ENCODE measurements around the gene CNTFR.
"Not testable (repeated sequence)": the region's sequence is repeated elsewhere in the genome, so short reads cannot be mapped to it uniquely, and the experiment has no call there.

Gene CNTFR

DNA sequence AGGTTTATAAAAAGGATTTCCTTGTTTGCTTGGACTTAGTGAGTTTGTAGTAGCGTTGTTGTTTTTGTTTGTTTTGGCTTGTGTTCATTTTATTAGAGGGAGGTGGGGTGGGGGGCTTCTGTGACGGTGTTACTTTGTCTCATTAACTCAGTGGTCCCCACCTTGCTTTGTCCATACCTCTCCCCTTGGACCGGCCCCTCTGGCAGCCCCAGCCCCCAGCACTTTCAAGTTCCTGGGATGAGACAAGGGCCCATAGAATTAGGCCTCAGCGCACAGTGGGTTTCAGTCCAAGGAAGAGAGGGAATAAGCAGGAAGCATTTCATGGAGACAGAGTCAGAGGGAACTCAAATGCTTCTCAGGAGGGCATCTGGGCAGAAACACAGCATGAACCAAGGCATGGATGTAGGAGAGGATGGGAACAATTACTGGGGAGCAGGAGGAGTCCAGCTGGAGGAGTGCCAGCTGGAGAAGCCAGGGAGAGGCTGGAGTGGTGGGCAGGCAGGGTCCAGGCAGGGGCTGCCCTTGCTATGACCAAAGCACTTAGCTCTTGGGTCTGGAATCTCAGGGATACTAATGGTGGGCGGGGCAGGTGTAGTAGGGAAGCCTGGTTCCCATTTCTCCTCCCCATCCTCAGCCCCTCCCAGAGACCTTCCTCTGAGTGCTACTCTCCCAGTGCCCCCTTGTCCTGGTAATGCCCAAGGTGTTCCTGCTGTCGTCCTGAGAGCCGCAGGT, 43.3 kb downstream of the CNTFR start:
- POLR2A ChIA-PET = no interaction called here

DNA sequence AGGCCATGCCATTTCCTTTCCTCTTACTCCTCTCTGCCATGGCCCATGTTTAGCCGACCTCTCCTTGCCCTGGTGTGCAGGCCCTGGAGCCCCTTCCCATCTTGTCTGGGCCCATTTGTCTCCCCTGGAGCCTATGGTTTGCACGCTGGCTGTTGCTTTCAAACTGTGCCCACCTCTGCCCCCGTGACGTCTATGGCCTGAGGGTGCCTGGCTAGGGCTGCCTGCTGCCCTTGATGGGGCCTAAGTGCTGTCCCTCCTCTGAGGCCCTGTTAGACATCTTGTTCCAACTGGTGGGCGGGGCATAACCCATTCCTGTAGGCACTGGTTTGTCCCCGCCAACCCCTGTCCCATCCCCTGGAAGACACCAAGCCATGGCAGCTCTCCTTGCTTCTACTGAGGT, 44.0 kb downstream of the CNTFR start:
- TF ChIP-seq, protein P1, sequence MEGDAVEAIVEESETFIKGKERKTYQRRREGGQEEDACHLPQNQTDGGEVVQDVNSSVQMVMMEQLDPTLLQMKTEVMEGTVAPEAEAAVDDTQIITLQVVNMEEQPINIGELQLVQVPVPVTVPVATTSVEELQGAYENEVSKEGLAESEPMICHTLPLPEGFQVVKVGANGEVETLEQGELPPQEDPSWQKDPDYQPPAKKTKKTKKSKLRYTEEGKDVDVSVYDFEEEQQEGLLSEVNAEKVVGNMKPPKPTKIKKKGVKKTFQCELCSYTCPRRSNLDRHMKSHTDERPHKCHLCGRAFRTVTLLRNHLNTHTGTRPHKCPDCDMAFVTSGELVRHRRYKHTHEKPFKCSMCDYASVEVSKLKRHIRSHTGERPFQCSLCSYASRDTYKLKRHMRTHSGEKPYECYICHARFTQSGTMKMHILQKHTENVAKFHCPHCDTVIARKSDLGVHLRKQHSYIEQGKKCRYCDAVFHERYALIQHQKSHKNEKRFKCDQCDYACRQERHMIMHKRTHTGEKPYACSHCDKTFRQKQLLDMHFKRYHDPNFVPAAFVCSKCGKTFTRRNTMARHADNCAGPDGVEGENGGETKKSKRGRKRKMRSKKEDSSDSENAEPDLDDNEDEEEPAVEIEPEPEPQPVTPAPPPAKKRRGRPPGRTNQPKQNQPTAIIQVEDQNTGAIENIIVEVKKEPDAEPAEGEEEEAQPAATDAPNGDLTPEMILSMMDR (IDR thresholded peaks at IDR 0.05; ENCODE audit: insufficient read depth, low read length, missing control alignments) = no peak
- CTCF ChIA-PET = interaction anchor here (1.4 to 5.7 kb wide), 3 partner anchors 47 to 213 kb away, joined by 5 to 65 read pairs (median 6); no protein-coding TSS in a partner anchor
- no peak overlapping the region for H3K4me3 ChIP-seq (ENCODE audit: low read depth, low read length)
- no peak for DNase-seq (ENCODE audit: low read depth, low spot score)
- POLR2A ChIA-PET = no interaction called here

More for the DNA sequence above, 43.3 kb downstream of the CNTFR start:
- TF ChIP-seq, protein P1 (IDR thresholded peaks at IDR 0.05; ENCODE audit: insufficient read depth, low read length, missing control alignments) = no peak
- CTCF ChIA-PET = interaction anchor here (0.6 to 10.6 kb wide), 18 partner anchors 11 to 214 kb away, joined by 3 to 255 read pairs (median 4); no protein-coding TSS in a partner anchor
- no peak for DNase-seq (ENCODE audit: low read depth, low spot score)
- no peak overlapping the region for H3K4me3 ChIP-seq (ENCODE audit: low read depth, low read length)

DNA sequence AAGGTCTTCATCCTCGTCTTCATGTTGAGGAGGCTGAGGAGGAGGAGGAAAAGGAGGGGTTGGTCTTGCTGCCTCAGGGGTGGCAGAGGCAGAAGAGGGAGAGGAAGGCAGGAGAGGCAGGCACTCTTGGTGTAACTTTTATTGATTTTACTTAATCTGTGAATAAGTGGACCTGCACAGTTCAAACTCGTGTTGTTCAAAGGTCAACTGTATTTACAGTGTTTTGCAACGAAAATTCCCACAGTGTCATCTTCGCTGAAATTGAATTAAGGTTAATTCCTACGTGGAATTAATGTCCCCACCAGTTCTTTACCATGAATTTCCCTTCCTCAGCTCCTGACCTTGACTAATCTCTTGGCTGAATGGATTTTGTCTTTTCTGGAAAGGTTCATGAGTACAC, 45.5 kb downstream of the CNTFR start:
- TF ChIP-seq, protein P1 (IDR thresholded peaks at IDR 0.05; ENCODE audit: insufficient read depth, low read length, missing control alignments) = no peak
- ChIA-PET POLR2A (no interaction called here), CTCF (interaction anchor here (1.2 to 1.6 kb wide), 4 partner anchors 11 to 140 kb away, joined by 3 to 17 read pairs (median 7); no protein-coding TSS in a partner anchor)
- DNase-seq (ENCODE audit: low read depth, low spot score) = no peak
- no peak overlapping the region for H3K4me3 ChIP-seq (ENCODE audit: low read depth, low read length)

DNA sequence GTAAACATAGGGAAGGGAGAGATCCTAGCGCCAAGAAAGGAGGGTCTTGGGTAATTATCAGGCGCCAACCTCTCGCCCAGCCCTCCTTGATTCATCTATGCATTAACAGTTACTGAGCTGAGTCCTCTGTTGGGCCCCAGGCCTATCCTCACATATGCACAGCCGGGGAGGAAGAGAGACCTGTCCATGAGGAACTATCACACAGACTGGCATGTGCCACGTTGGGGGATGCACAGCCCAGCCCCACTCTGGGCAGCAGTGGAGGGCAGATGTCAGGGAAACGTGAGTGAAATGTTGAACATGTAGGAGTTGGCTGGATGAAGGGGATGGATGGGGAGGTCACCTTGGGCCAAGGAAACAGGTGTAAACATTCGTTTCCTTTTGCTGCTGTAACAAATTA, 48.0 kb downstream of the CNTFR start:
- ChIA-PET POLR2A (interaction anchor here (0.6 kb wide), 1 partner anchor 44 kb away, joined by 3 read pairs; no protein-coding TSS in a partner anchor), CTCF (interaction anchor here (1.0 to 1.7 kb wide), 2 partner anchors 8 to 50 kb away, joined by 4 read pairs; no protein-coding TSS in a partner anchor)
- TF ChIP-seq, protein P1 (IDR thresholded peaks at IDR 0.05; ENCODE audit: insufficient read depth, low read length, missing control alignments) = no peak
- no peak overlapping the region for H3K4me3 ChIP-seq (ENCODE audit: low read depth, low read length)
- DNase-seq (ENCODE audit: low read depth, low spot score) = no peak

DNA sequence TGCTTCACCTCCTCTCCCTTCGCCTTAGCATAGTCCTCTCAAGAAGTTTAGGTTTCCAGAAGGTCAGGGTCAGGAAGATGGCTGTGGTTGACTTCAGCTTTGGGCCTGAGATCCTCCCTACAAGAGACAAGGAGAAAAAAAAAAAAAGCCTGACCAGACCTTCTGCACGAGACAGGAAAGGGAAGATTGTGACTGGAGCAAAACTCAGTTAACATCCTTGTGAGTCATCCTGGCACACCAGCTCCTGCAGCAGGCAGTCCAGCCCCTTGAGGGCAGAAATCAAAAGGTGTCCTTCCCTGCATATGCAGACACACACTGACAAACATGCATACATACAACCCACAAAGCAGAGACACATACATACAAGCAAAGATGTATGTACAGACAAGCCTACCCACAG, 48.7 kb downstream of the CNTFR start:
- no peak overlapping the region for H3K4me3 ChIP-seq (ENCODE audit: low read depth, low read length)
- POLR2A ChIA-PET = interaction anchor here (0.6 kb wide), 1 partner anchor 45 kb away, joined by 3 read pairs; no protein-coding TSS in a partner anchor
- CTCF ChIA-PET = interaction anchor here (1.0 to 1.7 kb wide), 3 partner anchors 9 to 52 kb away, joined by 3 to 4 read pairs (median 4); no protein-coding TSS in a partner anchor
- peak; percentile 17 for DNase-seq (ENCODE audit: low read depth, low spot score)
- TF ChIP-seq, protein P1 (IDR thresholded peaks at IDR 0.05; ENCODE audit: insufficient read depth, low read length, missing control alignments) = no peak

DNA sequence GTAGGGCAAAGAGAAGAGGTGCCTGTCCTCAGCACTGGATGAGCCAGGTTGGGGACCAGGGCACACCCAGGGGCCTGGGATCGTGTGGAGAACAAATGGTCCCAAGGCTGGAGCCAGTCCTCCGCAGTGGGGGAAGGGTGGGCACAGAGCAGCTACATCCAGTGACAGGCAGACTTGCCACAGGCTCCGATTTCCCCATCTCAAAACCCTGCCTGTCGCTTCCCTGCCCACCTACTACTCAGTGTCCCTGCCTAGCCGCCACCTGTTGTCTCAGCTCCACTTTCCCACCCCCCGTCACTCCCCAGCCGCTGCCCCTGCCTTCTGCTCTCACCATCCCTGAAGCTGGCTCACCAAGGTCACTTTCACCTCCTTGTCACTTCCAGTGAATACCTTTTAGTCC, 52.8 kb downstream of the CNTFR start:
- no peak overlapping the region for H3K4me3 ChIP-seq (ENCODE audit: low read depth, low read length)
- POLR2A ChIA-PET = no interaction called here
- TF ChIP-seq, protein P1 (IDR thresholded peaks at IDR 0.05; ENCODE audit: insufficient read depth, low read length, missing control alignments) = no peak
- no peak for DNase-seq (ENCODE audit: low read depth, low spot score)
- CTCF ChIA-PET = interaction anchor here (1.3 to 2.1 kb wide), 3 partner anchors 11 to 55 kb away, joined by 3 to 8 read pairs (median 7); no protein-coding TSS in a partner anchor

DNA sequence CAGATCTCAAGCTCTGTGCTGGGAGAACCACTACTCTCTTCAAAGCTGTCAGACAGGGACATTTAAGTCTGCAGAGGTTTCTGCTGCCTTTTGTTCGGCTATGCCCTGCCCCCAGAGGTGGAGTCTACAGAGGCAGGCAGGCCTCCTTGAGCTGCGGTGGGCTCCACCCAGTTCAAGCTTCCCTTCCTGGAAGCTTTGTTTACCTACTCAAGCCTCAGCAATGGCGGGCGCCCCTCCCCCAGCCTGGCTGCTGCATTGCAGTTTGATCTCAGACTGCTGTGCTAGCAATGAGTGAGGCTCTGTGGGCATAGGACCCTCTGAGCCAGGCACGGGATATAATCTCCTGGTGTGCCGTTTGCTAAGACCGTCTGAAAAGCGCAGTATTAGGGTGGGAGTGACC, 57.5 kb downstream of the CNTFR start:
- POLR2A ChIA-PET; DNase-seq (ENCODE audit: low read depth, low spot score); H3K4me3 ChIP-seq (ENCODE audit: low read depth, low read length): not testable (repeated sequence)
- CTCF ChIA-PET = interaction anchor here (1.1 to 3.6 kb wide), 3 partner anchors 12 to 15 kb away, joined by 3 to 22 read pairs (median 3); no protein-coding TSS in a partner anchor
